HEK293 (cell line): ENCODE results near the gene SP8.

Experiments used
- CTCF ChIA-PET: fragments of 350-600 bp; formaldehyde crosslinking; extraction: SDS; loops from one replicate; lab custom pipeline; 2021; ENCODE audit warnings: antibody characterized with exemption; lab: Yijun Ruan, JAX
- POLR2A ChIA-PET: fragments of 300-600 bp; formaldehyde crosslinking; extraction: SDS; loops from one replicate; lab custom pipeline; 2020; ENCODE audit warnings: antibody characterized with exemption, inconsistent platforms; lab: Yijun Ruan, JAX
- H3K27ac ChIP-seq: fragments of 200-500 bp; sonication (Bioruptor generic); 2 replicates; pipeline ENCODE4 v1.5.1; 2014; ENCODE audit warnings: low read depth, low read length, control low read depth, inconsistent platforms; ENCODE audit errors: extremely low read depth
- H3K36me3 ChIP-seq, 2 experiments: fragments of 200-500 bp in 1 of 2; sonication (Bioruptor generic) in 1 of 2; 1 replicate in 1 of 2; 2 replicates in 1 of 2; pipeline ENCODE4 v1.5.1; 2014 to 2017; ENCODE audit warnings: inconsistent platforms in 2 of 2, low read length in 2 of 2; ENCODE audit not compliant: control insufficient read depth in 2 of 2, insufficient read depth in 1 of 2
- H3K4me1 ChIP-seq: fragments of 200-500 bp; sonication (Bioruptor generic); 2 replicates; pipeline ENCODE4 v1.5.1; 2014; ENCODE audit warnings: mild to moderate bottlenecking, low read length, inconsistent platforms; ENCODE audit not compliant: control insufficient read depth, insufficient read depth
- H3K4me3 ChIP-seq: 2 replicates; pipeline ENCODE4 v1.5.1; 2011; ENCODE audit warnings: low read depth, mild to moderate bottlenecking, control low read depth, low read length, moderate library complexity
- H3K9me3 ChIP-seq: fragments of 200-500 bp; sonication (Bioruptor generic); 2 replicates; pipeline ENCODE4 v1.5.1; 2014; ENCODE audit warnings: low read depth, low read length, inconsistent platforms; ENCODE audit not compliant: control insufficient read depth, insufficient read depth
- BCL11A ChIP-seq: fragments of 450-650 bp; formaldehyde crosslinking; IDR thresholded peaks from 2 replicates; pipeline ENCODE4 v1.5.1; 2016; ENCODE audit warnings: low read depth, missing biosample characterization, missing genetic modification characterization
- GLIS2 ChIP-seq: fragments of 450-650 bp; formaldehyde crosslinking; IDR thresholded peaks from 2 replicates; pipeline ENCODE4 v1.5.1; 2016; ENCODE audit warnings: missing biosample characterization, missing genetic modification characterization
- HIC1 ChIP-seq: fragments of 450-650 bp; formaldehyde crosslinking; IDR thresholded peaks from 2 replicates; pipeline ENCODE4 v1.5.1; 2016; ENCODE audit warnings: missing biosample characterization, missing genetic modification characterization
- HOXC10 ChIP-seq: sonication (generic); formaldehyde crosslinking; IDR thresholded peaks from 2 replicates; pipeline ENCODE4 v1.8.1; 2023; ENCODE audit warnings: mild to moderate bottlenecking, missing genetic modification reagents
- KLF8 ChIP-seq: fragments of 450-650 bp; formaldehyde crosslinking; IDR thresholded peaks from 2 replicates; pipeline ENCODE4 v1.5.1; 2016; ENCODE audit warnings: missing biosample characterization, missing genetic modification characterization
- PRDM1 ChIP-seq: fragments of 450-650 bp; formaldehyde crosslinking; IDR thresholded peaks from 2 replicates; pipeline ENCODE4; 2016; ENCODE audit warnings: missing biosample characterization, missing genetic modification characterization
- PRDM4 ChIP-seq: fragments of 450-650 bp; formaldehyde crosslinking; IDR thresholded peaks from 2 replicates; pipeline ENCODE4 v1.5.1; 2017; ENCODE audit warnings: missing biosample characterization, missing genetic modification characterization
- ZBTB1 ChIP-seq: fragments of 450-650 bp; formaldehyde crosslinking; IDR thresholded peaks from 2 replicates; pipeline ENCODE4 v1.5.1; 2016; ENCODE audit warnings: missing biosample characterization, missing genetic modification characterization
- ZBTB10 ChIP-seq: fragments of 450-650 bp; formaldehyde crosslinking; IDR thresholded peaks from 2 replicates; pipeline ENCODE4 v1.5.1; 2016; ENCODE audit warnings: missing biosample characterization, missing genetic modification characterization
- ZBTB20 ChIP-seq: fragments of 450-650 bp; formaldehyde crosslinking; IDR thresholded peaks from 2 replicates; pipeline ENCODE4 v1.5.1; 2016; ENCODE audit warnings: missing biosample characterization, missing genetic modification characterization
- ZBTB6 ChIP-seq: fragments of 450-650 bp; formaldehyde crosslinking; IDR thresholded peaks from 2 replicates; pipeline ENCODE4 v1.5.1; 2017; ENCODE audit warnings: missing biosample characterization, missing genetic modification characterization
- ZEB2 ChIP-seq: fragments of 450-650 bp; formaldehyde crosslinking; IDR thresholded peaks from 2 replicates; pipeline ENCODE4 v1.5.1; 2016; ENCODE audit warnings: missing biosample characterization, missing genetic modification characterization
- ZNF138 ChIP-seq: fragments of 450-650 bp; formaldehyde crosslinking; IDR thresholded peaks from 2 replicates; pipeline ENCODE4 v1.5.1; 2016; ENCODE audit warnings: missing biosample characterization, missing genetic modification characterization, borderline replicate concordance
- ZNF157 ChIP-seq: fragments of 450-650 bp; formaldehyde crosslinking; IDR thresholded peaks from 2 replicates; pipeline ENCODE4 v1.5.1; 2016; ENCODE audit warnings: missing biosample characterization, missing genetic modification characterization
- ZNF18 ChIP-seq: fragments of 450-650 bp; formaldehyde crosslinking; IDR thresholded peaks from 2 replicates; pipeline ENCODE4 v1.5.1; 2016; ENCODE audit warnings: missing biosample characterization, missing genetic modification characterization
- ZNF211 ChIP-seq: fragments of 450-650 bp; formaldehyde crosslinking; IDR thresholded peaks from 2 replicates; pipeline ENCODE4 v1.5.1; 2016; ENCODE audit warnings: low read depth, missing biosample characterization, missing genetic modification characterization
- ZNF221 ChIP-seq: fragments of 450-650 bp; formaldehyde crosslinking; IDR thresholded peaks from 2 replicates; pipeline ENCODE4 v1.5.1; 2017; ENCODE audit warnings: missing biosample characterization, missing genetic modification characterization, borderline replicate concordance
- ZNF23 ChIP-seq: fragments of 450-650 bp; formaldehyde crosslinking; IDR thresholded peaks from 2 replicates; pipeline ENCODE4 v1.5.1; 2016; ENCODE audit warnings: missing biosample characterization, missing genetic modification characterization, borderline replicate concordance
- ZNF366 ChIP-seq: fragments of 450-650 bp; formaldehyde crosslinking; conservative IDR thresholded peaks from 2 replicates; pipeline ENCODE4 v1.5.1; 2016; ENCODE audit warnings: missing biosample characterization, missing genetic modification characterization
- ZNF558 ChIP-seq: fragments of 450-650 bp; formaldehyde crosslinking; IDR thresholded peaks from 2 replicates; pipeline ENCODE4 v1.5.1; 2016; ENCODE audit warnings: missing biosample characterization, missing genetic modification characterization
- ZNF561 ChIP-seq: fragments of 450-650 bp; IDR thresholded peaks from 2 replicates; pipeline ENCODE4 v1.5.1; 2018; ENCODE audit warnings: missing biosample characterization, missing genetic modification characterization, borderline replicate concordance
- ZNF707 ChIP-seq: fragments of 450-650 bp; formaldehyde crosslinking; IDR thresholded peaks from 2 replicates; pipeline ENCODE4 v1.5.1; 2016; ENCODE audit warnings: missing biosample characterization, missing genetic modification characterization
- ZNF791 ChIP-seq: fragments of 450-650 bp; formaldehyde crosslinking; IDR thresholded peaks from 2 replicates; pipeline ENCODE4 v1.5.1; 2016; ENCODE audit warnings: missing biosample characterization, missing genetic modification characterization
- ZNF837 ChIP-seq: fragments of 450-650 bp; formaldehyde crosslinking; IDR thresholded peaks from 2 replicates; pipeline ENCODE4 v1.5.1; 2016; ENCODE audit warnings: missing biosample characterization, missing genetic modification characterization
- ZSCAN30 ChIP-seq: fragments of 450-650 bp; IDR thresholded peaks from 2 replicates; pipeline ENCODE4 v1.5.1; 2018; ENCODE audit warnings: missing biosample characterization, mild to moderate bottlenecking, missing genetic modification characterization, moderate library complexity

The SP8 gene

GRCh38 chr7:20749906-20750305, 36.8 kb downstream of the SP8 start:
- no peaks in the 10 kb centered on the region for H3K9me3 ChIP-seq
- TF ChIP-seq ZNF561 = no peak
- no peak for TF ChIP-seq ZNF138 (tag by site-specific recombination)
- no peak for TF ChIP-seq ZNF837 (tag by site-specific recombination)
- TF ChIP-seq ZBTB6 (tag by site-specific recombination) = no peak
- TF ChIP-seq ZNF366 (tag by site-specific recombination) = no peak
- TF ChIP-seq ZBTB1 (tag by site-specific recombination) = no peak
- no peak for TF ChIP-seq ZNF791 (tag by site-specific recombination)
- no peak for TF ChIP-seq KLF8 (tag by site-specific recombination)
- no peak for TF ChIP-seq ZNF157 (tag by site-specific recombination)
- no peak for TF ChIP-seq ZNF18 (tag by site-specific recombination)
- TF ChIP-seq BCL11A = no peak
- no peak for TF ChIP-seq ZNF211 (tag by site-specific recombination)
- no peak for TF ChIP-seq HOXC10 (CRISPR knock-in tag)
- TF ChIP-seq GLIS2 (tag by site-specific recombination) = no peak
- no peak for TF ChIP-seq PRDM4 (tag by site-specific recombination)
- TF ChIP-seq, all 188 proteins: peak for 0
- peaks cover 9% of the 10 kb centered on the region for H3K4me1 ChIP-seq
- ChIA-PET CTCF (no interaction called here), POLR2A (no interaction called here)
- H3K27ac ChIP-seq = no peak overlapping the region
- no peaks in the 10 kb centered on the region for H3K36me3 ChIP-seq
- H3K4me3 ChIP-seq = no peak overlapping the region

GRCh38 chr7:20748853-20749252, 37.8 kb downstream of the SP8 start:
- CTCF ChIA-PET = no interaction called here
- POLR2A ChIA-PET = interaction anchor here (0.6 kb wide), 1 partner anchor 49 kb away, joined by 3 read pairs; no protein-coding TSS in a partner anchor

GRCh38 chr7:20747001-20747400, 39.7 kb downstream of the SP8 start:
- peaks cover 9% of the 10 kb centered on the region for H3K4me1 ChIP-seq
- ChIA-PET CTCF (no interaction called here), POLR2A (no interaction called here)
- H3K4me3 ChIP-seq = no peak overlapping the region
- no peaks in the 10 kb centered on the region for H3K36me3 ChIP-seq
- H3K9me3 ChIP-seq = no peaks in the 10 kb centered on the region
- no peak overlapping the region for H3K27ac ChIP-seq
- TF ChIP-seq ZNF558 (tag by site-specific recombination) (no peak), ZNF23 (tag by site-specific recombination) (no peak), ZEB2 (no peak), ZNF221 (no peak), HIC1 (tag by site-specific recombination) (no peak), ZBTB10 (no peak), ZSCAN30 (tag by site-specific recombination) (no peak), ZBTB20 (tag by site-specific recombination) (no peak)

More at GRCh38 chr7:20748853-20749252, 37.8 kb downstream of the SP8 start:
- no peaks in the 10 kb centered on the region for H3K9me3 ChIP-seq
- no peaks in the 10 kb centered on the region for H3K36me3 ChIP-seq
- no peak overlapping the region for H3K27ac ChIP-seq
- no peak overlapping the region for H3K4me3 ChIP-seq
- peaks cover 9% of the 10 kb centered on the region for H3K4me1 ChIP-seq
- TF ChIP-seq PRDM1 (tag by site-specific recombination) (peak; percentile 91), ZNF707 (tag by site-specific recombination) (no peak)
- TF ChIP-seq, all 188 proteins: peak for 1
